ENCODE results near the gene EVL.
"Not testable (repeated sequence)": the region's sequence is repeated elsewhere in the genome, so short reads cannot be mapped to it uniquely, and the experiment has no call there.

The EVL gene

DNA sequence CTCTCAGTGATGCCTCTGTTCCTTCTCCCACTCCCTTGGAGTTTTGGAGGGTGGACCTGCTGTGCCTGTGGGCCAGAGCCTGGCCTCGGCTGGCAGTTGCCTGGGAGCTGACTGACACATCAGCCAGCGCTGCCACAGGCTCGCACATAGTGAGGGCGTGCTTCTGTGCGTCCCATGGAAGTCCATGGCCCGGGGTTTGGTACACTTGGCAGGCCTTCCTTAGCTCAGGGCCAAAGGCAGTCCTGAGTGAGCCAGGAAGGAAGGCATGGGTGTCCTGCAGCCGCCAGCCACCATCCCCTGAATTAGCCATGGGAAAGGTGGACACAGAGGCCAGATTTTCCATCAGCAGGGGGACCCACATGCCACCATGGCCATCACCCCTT, 95.3 kb downstream of the EVL start:
- no peak for DNase-seq

DNA sequence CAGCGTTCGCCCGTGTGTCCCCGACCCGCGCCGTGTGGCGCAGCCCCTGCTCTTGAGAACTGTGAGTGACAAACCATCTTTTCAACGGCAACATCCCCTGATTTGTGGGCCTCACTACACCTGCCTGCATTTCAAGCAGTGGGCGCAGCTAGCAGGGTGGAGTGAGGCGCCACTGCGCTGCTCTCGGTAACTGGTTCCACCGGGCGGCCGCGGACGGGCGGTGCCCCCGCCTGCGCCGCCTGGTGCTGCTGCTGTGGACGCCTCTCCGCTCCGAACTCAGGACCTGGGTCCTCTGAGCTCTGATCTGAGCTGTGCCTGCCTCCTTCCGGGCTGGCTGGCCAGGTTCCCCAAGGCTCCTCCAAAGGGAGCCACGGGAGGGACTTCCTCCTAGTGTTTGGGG, 100.2 kb downstream of the EVL start:
- no peak for DNase-seq

DNA sequence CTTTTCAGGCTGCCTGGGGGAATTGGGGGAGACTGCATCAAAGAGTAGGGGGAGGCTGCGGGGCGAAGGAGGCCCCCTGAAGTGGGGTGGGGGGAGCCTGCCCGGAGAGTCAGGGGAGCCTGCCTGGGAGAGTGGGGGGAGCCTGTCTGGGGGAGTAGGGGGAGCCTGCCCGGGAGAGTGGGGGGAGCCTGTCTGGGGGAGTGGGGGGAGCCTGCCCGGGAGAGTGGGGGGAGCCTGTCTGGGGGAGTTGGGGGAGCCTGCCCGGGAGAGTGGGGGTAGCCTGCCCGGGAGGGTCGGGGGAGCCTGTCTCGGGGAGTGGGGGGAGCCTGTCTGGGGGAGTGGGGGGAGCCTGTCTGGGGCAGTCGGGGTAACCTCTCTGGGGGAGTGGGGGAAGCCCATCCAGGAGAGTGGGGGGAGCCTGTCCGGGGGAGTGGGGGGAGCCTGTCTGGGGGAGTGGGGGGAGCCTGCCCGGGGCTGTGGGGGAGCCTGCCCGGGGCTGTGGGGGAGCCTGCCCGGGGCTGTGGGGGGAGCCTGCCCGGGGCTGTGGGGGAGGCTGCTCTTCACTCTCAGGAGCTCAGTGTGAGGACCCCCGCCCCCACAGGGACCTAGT, 100.7 kb downstream of the EVL start:
- no peak for DNase-seq

DNA sequence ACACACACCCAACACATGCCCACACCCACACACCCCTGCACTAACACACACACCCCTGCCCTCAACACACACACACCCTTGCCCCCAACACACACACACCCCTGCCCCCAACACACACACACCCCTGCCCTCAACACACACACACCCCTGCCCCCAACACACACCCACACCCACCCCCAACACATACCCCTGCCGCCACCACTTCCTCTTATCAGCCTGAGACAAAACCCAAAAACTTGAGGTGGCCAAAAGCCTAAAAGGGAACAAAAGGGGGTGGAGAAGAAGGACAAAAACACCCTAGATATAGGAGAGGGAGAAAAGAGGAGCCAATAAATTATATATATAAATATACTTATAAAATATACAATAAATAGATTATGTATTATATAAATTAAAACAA, 103.3 kb downstream of the EVL start:
- DNase-seq, result no peak

DNA sequence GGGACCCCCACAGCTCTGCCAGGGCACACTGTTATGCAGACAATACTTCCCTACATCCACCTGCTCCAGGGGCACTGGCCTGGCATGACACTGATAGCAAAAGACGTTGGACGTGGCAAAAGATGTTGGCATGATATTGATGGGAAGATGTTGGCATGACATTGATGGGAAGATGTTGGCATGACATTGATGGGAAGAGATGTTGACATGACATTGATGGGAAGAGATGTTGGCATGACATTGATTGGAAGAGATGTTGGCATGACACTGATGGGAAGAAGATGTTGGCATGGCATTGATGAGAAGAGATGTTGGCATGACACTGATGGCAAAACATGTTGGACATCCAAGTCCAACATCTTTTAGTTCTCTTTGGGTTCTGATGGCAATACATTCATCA, 105.7 kb downstream of the EVL start:
- DNase-seq, result no peak

DNA sequence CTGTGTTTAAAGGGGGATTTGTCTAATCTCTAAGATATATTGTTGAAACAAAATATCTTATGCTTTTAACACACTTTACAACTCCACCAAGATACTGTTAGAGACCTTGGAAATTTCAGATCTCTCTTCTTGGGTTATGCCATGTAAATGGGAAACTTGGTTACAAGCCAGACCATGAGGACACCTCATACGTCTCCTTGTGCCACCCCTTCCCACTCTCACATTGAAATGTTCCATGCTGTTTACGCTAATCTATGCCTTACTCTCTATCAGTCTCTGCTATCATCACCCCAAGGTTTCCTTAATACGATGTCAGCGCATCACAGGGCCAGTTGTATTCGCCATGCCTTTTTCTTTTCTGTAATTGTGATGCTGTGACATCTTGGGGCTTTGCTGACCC, 107.6 kb downstream of the EVL start:
- no peak for DNase-seq

DNA sequence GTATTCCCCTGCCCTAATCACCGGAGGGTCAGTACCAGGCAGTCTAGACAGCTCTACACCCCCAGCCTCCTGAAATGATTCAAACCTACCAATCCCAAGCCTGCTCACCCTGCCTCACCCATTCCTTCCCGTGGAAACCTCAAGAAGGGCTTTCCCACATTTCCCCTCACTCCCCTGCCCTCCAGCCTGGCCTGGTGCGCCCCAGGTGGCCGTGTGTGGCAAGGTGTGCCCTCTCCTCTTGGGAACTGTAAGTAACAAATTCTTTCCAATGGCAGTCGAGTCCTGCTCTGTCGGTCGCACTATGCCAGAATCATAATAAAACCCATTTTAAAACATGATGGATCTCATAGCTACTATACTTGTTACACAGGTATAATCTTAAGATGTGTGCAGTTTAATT, 108.1 kb downstream of the EVL start:
- no peak for DNase-seq

DNA sequence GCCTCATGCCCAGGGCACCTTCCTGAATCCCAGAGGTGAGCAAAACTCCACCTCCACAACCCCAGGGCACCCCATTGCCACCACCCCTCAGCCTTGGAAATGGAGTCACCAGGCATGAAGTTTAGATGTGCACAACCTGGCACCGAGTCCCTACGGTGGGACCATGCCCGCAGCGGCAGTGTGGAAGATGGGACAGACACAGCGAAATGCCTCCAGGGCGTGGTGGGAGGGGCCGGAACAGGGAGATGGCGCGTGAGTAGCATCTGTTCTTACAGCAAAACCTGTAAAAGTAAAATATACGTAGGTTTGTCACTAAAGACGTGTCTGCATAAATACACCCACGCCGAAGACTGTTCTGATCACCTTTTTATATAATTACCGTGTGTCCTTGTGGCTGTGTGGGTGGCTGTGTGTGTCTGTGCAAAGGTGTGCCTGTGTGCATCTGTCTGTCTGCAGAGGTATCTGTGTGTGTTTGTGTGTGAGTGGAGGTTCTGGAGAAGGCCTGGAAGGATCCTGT, 111.6 kb downstream of the EVL start:
- no peak for DNase-seq

DNA sequence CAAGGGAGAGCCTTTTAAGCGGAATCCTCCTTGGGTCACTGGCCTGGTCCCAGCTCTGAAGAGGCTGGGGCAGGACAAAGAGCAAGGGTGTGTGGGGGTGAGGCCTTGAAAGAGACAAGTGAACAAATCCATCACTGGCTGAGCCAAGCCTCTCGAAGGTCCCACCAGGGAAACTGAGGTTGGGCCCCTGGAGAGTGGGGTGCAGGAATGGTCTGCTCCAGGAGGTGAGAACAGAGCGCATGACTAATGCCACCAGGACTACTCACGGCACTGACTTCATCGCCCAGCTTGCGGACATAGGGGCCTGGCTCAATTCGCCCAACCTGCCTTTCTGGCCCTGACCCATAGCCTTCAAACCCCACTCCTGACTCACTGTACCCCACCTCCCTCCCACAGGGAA, 113.5 kb downstream of the EVL start:
- DNase-seq, result no peak

DNA sequence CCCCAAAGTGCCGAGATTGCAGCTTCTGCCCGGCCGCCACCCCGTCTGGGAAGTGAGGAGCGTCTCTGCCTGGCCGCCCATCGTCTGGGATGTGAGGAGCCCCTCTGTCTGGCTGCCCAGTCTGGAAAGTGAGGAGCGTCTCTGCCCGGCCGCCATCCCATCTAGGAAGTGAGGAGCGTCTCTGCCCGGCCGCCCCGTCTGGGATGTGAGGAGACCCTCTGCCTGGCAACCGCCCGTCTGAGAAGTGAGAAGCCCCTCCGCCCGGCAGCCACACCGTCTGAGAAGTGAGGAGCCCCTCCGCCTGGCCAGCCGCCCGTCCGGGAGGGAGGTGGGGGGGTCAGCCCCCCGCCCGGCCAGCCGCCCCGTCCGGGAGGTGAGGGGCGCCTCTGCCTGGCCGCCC, 115.4 kb downstream of the EVL start:
- not testable (repeated sequence) for DNase-seq

DNA sequence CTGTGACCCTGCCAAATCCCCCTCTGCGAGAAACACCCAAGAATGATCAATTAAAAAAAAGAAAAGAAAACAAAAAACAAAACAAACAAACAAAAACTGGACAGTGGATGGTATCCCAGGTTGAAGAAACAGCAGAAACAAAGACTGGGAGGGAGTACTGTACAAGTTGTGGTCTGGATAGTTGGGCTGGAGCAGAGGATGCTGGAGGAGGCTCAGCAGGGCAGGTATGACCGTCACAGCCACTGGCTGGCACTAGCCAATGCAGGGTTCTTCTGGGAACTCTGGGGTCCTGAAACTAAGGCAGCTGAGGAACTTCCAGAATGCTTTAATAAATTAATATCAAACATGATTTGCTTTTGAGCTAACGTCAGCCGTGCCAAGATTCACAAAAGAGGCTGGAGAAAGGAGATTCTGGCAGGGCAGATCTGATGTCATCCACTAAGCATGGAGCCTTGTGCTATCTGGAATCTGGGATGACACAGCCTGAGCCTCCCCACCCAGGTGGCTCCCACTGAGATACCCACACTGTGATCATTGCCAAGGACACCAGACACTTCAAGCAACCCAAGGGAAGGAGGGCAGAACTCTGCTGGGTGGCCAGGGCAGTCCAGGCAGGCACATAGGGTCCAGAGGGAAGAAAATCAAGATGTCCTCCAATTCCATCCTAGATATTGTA, 116.8 kb downstream of the EVL start:
- DNase-seq, result not testable (repeated sequence)

DNA sequence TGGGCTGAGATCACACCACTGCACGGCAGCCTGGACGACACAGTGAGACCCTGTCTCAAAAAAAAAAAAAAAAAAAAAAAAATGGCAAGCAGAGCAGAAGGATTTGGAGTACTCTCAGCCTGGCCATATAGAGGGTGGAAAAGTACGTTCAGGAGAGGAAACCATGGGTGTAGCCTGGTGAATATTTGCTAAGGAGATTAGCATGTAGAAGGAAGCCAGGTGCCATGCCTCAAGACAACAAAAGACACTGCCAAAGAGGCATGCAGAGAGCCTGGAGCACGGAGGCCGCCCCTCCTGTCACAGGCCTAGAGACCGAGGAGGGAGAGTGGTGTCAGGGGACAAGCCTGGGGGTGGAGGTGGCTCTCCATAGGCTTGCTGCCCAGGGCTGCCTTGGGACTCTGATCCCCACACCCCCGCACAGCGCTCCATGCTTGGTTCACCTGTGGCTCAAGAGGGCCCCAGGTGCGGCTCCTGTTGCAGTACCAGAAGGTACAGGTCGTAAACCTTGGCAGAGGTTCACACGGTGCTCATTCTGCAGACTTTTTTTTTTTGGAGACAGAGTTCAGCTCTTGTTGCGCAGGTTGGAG, 122.1 kb downstream of the EVL start:
- DNase-seq, result no peak

DNA sequence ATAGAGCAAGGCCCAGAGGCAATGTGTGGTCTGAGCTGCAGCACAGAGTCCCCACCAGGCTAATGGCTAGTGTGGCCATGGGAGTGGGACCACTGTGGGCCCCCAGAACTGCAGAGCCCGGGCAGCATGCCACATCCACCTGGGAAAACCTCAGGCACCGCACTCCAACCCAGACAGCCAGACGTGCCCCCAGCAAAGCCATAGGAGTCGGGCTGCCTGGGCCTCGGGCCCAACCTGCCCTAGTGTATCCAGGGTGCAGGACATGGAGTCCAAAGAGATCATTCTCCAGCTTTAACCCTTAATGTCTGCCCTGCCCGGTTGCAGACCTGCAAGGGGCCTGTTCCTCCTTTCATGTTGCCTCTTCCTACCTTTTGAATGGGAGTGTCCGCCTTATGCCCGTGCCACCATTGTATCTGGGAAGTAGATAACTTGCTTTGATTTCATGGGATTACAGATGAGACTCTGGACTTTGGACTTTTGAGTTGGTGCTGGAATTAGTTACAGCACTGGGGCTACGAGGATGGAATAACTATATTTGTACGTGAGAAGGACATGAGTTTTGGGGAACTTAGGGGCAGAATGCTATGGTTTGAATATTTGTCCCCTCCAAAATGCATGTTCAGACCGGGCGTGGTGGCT, 123.3 kb downstream of the EVL start:
- no peak for DNase-seq

DNA sequence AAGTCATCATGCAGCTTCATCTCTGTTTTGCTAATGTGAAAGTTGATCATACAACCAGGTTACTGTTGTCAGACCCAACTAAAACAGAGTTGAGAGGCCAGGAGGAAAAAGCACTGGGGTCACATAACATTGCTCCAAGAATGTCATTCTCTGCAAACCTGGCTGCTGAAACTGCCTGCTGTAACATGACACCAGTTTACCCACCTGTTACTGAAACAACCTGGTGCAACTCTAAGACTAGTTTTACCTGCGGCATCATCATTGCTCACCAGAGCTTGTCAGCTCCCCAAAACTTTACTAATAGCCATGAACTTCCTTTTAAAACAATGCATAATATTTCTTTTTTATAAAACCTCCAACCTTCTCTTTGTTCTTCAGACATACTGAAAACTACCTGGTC, 124.9 kb downstream of the EVL start:
- no peak for DNase-seq

DNA sequence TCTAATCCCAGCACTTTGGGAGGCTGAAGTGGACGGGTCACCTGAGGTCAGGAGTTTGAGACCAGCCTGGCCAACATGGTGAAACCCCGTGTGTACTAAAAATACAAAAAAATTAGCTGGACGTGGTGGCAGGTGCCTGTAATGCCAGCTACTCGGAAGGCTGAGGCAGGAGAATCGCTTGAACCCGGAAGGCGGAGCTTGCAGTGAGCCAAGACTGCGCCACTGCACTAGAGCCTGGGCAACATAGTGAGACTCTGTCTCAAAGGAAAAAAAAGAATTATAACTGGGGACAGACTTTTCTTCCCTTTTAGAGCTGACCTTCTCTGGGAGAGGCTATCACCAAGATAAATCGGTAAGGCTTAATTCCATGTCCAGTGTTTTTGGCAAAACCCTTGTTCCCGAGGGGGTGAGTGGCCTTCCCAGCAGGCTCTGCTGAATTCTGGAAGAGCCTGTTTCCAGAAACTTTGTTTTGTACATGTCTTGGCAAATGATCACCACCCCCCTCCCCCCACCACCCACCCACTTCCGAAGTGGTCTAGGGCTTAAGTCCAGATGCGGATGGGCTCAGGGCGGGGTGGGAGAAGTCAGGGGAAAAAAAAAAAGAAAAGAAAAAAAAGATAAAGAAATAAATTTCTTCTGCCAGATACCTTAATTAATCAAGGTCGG, 126.5 kb downstream of the EVL start:
- DNase-seq, result no peak

DNA sequence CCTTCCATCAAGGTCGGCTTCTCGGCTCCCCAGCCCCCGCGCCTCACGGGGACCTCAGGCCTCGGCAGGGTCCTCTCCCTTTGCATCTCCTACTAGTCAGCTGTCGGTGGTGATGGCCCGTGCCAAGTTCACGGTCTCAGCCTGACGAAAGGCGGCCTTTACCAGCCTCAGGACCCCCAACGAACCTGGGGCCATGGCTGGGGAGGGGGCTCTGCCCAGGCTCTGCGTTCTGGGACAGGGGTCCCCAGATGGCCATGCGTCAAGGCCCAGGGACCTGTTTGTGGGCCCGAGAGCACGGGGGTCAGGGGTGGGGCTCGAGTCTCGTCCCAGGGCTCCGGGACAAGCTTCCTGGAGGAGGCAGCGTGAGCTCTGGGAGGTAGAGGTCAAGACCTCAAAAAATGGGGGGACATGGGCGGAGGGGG, 127.0 kb downstream of the EVL start:
- DNase-seq, result peak in 7 of 51 donors; percentile 8 to 31 (median 21)

DNA sequence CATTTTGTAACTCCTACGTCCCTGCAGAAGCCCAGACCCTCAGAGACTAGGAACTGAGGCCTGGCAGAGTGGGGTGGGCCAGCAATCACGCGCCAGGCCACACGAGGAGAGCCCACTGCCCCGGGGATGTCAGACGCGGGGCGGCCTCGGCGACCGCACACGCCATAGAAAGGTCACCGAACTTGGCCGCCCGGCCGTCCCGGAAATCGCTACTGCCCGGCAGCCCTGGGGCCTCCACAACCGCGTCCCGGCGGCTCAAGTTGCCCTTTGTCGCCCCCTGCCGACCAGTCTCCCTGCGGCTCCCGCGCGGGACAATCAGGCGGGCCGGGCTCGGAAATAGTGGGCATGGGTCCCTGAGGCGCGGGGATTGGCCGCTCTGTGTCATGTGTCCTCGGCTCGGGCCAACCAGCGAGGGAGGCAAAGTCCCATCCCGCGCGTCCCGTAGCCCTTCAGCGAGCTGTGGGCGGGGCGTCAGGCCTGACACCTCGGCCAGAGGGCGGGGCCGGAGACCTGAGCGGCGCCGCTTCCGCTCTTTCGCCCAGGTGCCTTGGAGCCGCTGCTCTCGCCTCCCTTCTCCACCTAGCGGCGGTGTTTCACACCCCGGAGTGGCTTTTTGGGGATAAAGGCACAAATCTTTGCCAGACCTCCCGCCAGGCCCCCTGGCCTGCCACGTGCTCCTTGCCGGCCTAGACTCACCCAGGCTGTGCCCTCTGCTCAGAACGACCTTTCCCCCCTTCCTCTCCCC, 127.6 kb downstream of the EVL start:
- DNase-seq, result peak; percentile 79 to 100 (median 97)

Measured in hypothalamus (tissue), 51 donors.